Stimulated activated CD4-positive, alpha-beta T cell treated with anti-CD3 and anti-CD28 coated beads, Interleukin-2, amount 100 ng/mL, for 24 hours (primary cell): ENCODE results near the gene DTD2.
"Not testable (repeated sequence)": the region's sequence is repeated elsewhere in the genome, so short reads cannot be mapped to it uniquely, and the experiment has no call there.

Experiments
- DNase-seq, 2 donors: peaks; one replicate each; pipeline ENCODE4 v3.0.0-alpha.2; 2020

Gene DTD2

DNA sequence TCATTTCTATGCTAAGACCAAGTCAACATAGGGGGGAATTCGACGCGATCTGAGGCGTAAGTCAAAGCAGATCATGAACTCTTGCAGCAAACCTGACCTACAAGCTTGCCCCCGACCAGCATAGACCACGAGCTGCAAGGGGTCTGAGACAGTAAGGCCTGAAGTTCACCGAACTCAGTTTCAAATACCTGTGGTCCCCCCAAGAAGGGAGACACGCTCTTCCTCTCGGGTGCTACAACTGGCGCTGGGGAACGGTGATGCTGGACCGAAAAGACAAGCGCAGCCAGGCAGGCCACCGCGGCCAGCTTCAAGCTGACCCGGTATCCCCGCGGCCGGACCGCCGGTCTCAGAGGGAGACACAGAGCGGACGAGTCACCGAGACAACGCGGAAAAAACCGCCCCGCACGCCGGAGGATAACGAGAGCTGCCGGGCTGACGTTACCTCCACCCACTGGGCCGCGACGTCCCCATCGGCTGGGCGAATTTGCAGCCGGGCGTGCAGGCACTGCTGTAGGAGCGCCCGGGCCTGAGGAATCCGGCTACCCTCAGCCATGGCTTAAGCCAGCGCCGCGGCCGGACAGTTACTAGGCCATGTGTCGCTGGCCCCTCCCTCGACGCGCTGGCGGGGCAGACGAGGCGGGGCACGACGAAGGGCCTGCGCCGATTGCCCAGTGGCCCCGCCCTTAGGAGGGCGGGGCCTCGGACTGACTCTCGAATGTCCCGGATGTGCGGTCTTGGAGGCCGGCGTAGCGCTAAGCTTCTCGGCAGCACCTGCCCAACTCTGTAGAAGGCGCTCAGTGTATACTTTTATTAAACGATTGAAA lies at the start of gene DTD2:
Gene DTD2, minus strand, starts transcription at position 666 of the 824 bp plus-strand sequence. Its CDS starts 113 bp downstream, at position 553.
- peak; percentile 92 to 93 for DNase-seq

- no peak for DNase-seq
Measured at GRCh38 chr14:31505411-31505810, 48.1 kb upstream of the DTD2 start.

DNA sequence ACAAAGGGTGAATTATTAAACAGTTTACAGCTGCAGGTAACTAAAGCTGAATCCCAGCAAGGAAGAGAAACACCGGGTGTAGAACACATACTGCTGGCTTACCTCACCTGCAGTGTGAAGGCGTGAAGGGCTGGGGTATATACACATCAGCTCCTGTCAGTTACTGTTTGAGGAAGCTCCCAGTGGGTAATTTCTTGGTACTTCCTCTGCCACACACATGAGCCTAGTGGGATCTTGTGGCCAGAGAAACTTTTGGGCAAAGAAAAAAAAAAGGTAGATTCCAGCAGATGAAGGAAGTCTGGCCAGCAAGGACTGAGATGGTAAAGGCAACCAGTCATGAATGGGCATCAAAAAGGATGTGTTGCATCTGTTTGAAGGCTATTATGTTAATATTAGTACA lies 44.6 kb upstream of the DTD2 start:
- no peak for DNase-seq

DNA sequence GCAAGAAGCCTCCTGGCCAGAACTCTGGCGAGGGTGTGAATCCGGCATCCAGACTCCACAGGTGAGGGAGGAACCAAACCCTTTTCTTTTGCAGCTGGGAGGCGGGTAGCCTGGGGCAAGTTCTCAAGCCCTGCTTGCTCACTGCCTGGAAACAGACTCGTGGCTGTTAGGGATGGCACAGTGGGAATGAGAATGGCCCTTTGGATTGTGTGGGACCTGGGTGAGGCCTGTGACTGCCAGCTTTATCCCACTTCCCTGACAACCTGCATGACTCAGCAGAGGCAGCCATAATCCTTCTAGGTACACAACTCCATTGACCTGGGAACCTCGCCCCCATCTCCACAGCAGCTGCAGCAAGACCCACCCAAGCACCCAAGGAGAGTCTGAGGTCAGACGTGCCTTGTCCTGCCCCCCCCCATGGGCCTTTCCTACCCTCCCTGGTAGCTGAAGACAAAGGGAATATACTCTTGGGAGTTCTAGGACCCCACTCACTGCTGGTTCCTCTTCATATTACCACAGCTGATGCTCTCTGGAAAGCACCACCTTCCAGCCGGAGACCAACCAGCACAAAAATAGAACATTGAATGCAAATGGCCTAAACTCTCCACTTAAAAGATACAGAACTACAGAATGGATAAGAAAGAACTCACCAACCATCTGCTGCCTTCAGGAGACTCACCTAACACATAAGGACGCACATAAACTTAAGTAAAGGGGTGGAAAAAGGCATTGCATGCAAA lies 35.6 kb upstream of the DTD2 start:
- DNase-seq, result no peak

DNA sequence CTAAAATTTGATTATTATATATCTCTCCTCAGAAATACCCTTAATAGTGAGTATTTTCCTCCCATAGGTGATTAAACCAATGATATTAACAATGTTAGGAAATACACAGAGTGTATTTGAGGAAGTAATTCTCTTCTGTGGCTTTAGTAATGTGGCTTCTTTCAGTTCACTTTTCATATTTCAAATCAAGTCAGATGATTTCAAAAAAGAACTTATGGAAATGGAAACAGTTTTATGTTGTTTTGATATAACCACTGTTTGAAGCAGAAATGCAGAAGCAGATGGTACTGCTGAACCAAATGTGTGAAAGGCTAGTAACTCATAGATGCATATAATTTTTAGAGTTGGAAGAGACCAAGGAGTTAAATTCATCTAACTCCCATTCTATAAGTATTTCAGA lies 32.4 kb upstream of the DTD2 start:
- no peak for DNase-seq

DNA sequence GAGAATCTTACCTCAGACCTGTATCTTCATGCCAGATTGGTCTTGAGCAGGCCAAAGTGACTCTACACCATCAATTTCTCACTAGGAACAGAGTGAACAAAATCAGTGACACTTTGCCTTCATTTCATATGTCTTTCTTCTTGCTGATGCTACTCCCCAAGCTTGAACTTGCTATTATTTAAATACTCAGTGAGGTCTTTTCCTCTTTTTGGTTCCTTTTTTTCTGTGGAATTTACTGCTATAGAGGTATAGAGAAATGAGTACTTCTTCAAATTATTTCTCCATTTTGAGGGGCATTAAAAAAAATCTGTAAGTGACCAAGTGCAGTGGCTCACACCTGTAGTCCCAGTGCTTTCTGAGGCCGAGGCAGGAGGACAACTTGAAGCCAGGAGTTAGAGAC lies 30.6 kb upstream of the DTD2 start, which contains the start of gene GPR33:
Gene GPR33, minus strand, starts transcription at position 154 of the 400 bp plus-strand sequence. CDS start 4,074 bp downstream, outside the sequence.
- no peak for DNase-seq

GRCh38 chr14:31486764-31487163 lies 29.5 kb upstream of the DTD2 start:
- DNase-seq, result no peak

GRCh38 chr14:31484754-31485153 lies 27.4 kb upstream of the DTD2 start:
- DNase-seq, result no peak

DNA sequence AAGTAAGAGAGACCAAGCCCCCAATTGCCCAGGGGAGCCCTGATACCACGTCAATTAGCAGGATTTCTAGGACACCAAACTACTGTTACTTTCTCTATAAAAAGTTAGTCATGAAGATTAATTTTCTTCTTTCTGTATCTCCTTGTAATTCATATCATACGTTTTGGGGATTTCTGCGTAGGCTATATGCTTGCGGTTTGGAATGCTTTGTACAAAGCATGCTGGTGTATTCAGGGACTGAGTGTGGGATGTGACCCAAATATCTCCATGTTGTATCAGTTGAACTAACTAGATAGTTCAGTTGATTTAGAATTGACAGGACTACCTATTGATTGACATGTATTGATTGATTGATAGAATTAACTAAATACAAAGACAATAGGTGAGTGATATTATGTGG lies 22.9 kb upstream of the DTD2 start:
- DNase-seq, result no peak

DNA sequence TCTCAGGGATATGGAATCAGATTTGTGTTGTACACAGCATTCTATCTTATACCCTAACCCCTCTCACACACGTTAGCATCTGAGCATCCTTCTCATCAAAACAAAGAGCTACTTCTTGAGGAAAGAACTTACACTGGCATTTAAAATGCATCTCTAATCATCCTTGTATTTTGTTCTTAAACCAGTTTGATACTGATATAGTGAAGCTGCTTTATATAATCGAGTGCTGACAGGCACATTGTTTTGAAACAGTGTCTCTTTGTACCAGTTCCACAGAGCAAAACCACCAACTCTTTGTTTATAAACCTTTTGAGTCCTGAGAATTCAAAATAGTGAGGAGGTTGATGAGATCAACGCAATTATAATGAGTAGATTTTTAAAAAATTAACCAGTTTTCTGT lies 21.7 kb upstream of the DTD2 start:
- DNase-seq, result no peak

DNA sequence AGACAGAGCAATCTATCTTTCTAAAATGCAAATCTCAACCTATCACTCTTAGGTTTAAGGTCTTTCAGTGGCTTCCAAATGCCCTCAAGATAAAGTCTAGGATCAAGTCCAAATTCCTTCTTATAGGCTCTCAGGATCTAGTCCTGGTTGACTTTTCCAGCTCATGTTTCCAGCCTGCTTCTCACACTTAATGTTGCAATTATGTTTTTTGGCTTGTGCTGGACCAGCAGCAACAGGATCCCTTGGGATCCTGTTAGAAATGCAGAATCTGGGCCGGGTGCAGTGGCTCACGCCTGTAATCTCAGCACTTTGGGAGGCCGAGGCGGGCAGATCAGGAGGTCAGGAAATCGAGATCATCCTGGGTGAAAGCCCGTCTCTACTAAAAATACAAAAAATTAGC lies 19.9 kb upstream of the DTD2 start:
- DNase-seq, result no peak

DNA sequence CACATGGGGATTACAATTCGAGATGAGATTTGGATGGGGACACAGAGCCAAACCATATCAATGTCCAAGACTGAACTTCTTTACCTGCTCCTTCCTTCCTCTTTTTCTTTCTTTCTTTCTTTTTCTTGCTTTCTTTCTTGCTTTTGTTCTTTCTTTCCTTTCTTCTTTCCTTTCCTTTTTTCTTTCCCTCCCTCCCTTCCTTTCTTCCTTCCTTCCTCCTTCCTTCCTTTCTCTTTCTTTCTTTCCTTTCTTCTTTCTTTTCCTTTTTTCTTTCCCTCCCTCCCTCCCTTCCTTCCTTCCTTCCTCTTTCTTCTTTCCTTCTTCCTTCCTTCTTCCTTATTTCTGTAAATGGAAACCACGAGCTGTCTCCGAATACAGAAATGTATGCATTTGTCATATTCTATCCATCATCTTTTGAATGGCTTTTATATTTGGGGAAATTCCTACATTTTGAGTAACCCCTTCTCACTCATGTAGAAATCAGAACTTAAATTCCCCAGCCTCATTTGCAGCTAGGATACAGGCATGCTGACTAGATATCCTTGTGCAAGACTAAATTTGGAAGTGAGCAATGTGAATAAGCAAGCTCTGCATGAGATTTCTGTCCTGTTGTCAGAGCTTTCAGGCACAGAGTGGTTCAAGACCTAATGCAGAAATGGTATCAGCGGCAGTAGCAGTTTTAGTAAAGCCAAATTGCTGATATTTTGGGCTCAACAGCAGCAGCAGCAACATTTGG lies 19.0 kb upstream of the DTD2 start:
- no peak for DNase-seq

GRCh38 chr14:31466554-31466953 lies 9.2 kb upstream of the DTD2 start:
- no peak for DNase-seq

- no peak for DNase-seq
Measured at GRCh38 chr14:31465111-31465510, 7.8 kb upstream of the DTD2 start.

DNA sequence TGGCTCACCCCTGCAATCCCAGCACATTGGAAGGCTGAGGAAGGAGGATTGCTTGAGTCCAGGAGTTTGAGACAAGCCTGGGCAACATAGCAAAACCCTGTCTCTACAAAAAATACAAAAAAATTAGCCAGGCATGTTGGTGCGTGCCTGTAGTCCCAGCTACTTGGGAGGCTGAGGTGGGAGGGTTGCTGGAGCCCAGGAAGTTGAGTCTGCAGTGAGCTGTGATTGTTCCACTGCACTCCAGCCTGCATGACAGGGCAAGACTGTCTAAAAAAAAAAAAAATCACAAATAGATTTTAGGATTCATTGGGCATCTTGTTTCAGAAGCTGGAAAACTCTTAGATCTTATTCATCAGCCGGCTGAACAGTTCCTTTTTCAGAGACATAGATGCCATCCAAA lies 5.1 kb upstream of the DTD2 start:
- not testable (repeated sequence) for DNase-seq

DNA sequence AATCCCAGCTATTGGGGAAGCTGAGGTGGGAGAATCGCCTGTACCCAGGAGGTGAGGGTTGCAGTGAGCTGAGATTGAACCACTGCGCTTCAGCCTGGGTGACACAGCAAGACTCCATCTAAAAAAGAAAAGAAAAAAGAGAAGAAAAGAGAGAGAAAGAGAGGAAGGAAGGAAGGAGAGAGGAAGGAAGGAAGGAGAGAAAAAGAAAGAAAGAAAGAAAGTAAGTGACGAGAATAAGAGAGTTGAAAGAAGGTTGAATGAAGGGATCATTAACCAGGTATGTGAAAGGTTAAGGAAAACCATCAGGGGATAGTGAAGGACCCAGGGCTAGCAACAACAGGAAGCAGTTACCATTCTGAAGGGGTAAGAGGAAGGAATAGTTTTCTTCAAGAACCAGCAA lies 4.2 kb upstream of the DTD2 start:
- DNase-seq, result no peak

GRCh38 chr14:31457665-31458659 lies 656 bp upstream of the DTD2 start:
- no peak for DNase-seq

DNA sequence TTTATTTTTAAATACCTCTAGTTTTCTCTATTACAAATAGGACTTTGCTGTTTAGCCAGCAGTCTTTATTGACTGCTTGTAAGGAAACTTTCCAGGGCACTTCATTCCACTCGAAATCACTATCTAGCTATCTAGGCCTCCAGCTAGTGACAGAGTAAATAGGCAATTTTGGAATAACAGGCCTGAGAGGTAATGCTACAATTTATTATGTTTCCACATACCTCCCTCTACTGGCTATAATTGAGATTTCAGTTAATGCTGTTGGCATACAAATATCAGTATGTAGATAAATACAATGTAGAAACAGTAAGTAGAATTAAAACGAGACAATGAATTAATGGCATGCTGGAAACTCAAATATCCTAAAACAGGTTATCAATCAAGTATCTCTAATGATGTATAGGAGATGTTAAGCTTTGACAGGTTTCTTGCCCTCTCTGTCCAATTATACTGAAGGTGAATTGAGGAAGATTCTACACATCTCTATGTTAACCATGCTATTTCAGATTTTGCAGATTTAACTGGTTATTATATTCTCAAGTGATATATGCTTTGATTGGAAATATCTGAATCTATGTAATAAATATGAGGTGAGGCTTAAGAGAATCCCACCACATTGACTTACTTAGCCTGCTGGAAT lies 7.2 kb downstream of the DTD2 start:
- no peak for DNase-seq

- no peak for DNase-seq
Measured at GRCh38 chr14:31449136-31449535, 8.2 kb downstream of the DTD2 start.

DNA sequence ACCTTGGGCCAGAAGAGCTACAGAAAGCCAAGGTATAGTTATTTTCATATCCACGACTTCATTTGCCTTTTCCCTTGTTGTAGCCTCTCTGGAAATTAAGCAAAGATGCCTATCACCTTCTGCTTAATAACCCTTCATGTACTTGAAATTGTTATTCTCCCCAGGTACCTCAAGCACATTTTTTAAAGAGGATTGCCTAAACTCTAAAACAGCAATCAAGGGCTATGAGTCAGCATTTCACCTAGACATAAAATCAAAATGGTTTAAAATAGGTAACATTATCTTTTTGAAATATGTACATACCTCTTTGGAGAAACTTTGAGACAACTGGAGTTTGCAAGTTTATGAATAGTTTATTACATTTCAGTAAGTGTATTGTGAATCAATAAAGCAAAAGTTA lies 11.6 kb downstream of the DTD2 start:
- DNase-seq, result no peak

GRCh38 chr14:31442284-31442683 lies 15.0 kb downstream of the DTD2 start:
- no peak for DNase-seq
